Measurements from ENCODE around the gene AMMECR1. TPM values are rescaled to one million over a fixed set of nuclear protein-coding genes. Genes with fewer than 3 reads are reported as not detected.
A peak's percentile ranks its signal among the peaks of the same experiment; 100 is the strongest.

Gene AMMECR1
- total RNA-seq, 1 donor from 2014 or later: 16.1 TPM

DNA sequence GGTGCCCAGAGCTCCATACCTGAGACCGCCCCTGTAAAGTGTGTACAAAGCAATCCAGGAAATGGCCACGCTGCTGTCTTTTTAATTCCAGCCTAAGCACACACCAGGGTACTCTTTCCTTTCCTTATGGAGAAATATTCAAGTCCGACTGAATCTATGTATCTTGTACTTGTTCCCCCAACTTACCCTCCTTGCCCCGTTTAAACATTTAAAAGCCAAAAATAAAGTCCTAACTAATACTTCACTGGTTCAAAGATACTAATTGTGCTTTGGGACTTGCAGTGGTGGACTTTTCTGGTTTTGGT lies 731 bp upstream of the AMMECR1 start:
- Mint-ChIP-seq H3K4me3 (ENCODE audit: unreplicated experiment) (peak overlapping the region; percentile 90), H3K27me3 (ENCODE audit: unreplicated experiment) (peaks cover 4% of the 10 kb centered on the region), H3K27ac (ENCODE audit: unreplicated experiment) (peak overlapping the region; percentile 80), H3K4me1 (ENCODE audit: unreplicated experiment) (peaks cover 19% of the 10 kb centered on the region), H3K9me3 (ENCODE audit: unreplicated experiment) (no peaks in the 10 kb centered on the region), H3K36me3 (ENCODE audit: low read depth, unreplicated experiment) (no peaks in the 10 kb centered on the region)
- TF ChIP-seq, protein P1, sequence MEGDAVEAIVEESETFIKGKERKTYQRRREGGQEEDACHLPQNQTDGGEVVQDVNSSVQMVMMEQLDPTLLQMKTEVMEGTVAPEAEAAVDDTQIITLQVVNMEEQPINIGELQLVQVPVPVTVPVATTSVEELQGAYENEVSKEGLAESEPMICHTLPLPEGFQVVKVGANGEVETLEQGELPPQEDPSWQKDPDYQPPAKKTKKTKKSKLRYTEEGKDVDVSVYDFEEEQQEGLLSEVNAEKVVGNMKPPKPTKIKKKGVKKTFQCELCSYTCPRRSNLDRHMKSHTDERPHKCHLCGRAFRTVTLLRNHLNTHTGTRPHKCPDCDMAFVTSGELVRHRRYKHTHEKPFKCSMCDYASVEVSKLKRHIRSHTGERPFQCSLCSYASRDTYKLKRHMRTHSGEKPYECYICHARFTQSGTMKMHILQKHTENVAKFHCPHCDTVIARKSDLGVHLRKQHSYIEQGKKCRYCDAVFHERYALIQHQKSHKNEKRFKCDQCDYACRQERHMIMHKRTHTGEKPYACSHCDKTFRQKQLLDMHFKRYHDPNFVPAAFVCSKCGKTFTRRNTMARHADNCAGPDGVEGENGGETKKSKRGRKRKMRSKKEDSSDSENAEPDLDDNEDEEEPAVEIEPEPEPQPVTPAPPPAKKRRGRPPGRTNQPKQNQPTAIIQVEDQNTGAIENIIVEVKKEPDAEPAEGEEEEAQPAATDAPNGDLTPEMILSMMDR (IDR thresholded peaks at IDR 0.05; ENCODE audit: unreplicated experiment): no peak
- DNase-seq (ENCODE audit: low spot score): no peak

DNA sequence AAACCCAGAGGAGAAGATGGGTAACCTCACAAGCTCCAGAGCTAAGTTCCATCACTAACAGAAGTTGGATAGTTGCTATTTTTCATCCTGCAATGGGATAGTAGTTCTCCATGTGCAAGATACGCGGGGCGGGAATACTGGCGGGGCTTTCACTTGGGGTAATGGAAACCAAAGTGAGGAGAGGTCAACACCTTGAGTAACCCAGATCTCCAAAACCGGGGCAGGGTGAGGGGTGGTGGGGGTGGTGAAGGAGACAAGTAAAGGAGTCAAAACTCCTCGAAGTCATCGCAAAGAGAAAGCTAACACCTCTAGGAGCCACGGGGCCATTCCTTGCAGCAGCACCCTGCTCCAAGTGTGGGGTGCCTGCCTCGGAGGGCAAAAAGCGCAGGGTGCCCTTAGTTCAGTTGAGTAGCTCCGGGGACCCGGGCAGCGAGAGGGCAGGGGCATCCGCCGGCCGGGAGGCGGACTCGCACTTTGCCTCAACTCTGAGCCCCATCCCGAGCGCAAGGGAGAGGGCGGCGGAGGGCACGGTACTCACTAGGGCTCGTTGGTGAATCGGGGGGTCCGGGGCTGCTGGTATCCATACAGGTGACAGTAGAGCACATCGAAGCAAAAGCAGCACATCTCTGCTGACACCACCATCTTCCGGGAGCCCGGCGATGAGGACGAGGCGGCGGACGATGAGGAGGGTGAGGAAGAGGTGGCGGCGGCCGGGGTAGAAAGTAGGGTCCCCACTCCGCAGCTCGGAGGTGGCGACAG lies 645 bp downstream of the AMMECR1 start:
- Mint-ChIP-seq H3K27ac (ENCODE audit: unreplicated experiment) (peak overlapping the region; percentile 88), H3K4me3 (ENCODE audit: unreplicated experiment) (peak overlapping the region; percentile 97), H3K9me3 (ENCODE audit: unreplicated experiment) (no peaks in the 10 kb centered on the region), H3K36me3 (ENCODE audit: low read depth, unreplicated experiment) (no peaks in the 10 kb centered on the region), H3K4me1 (ENCODE audit: unreplicated experiment) (peaks cover 20% of the 10 kb centered on the region), H3K27me3 (ENCODE audit: unreplicated experiment) (peaks cover 4% of the 10 kb centered on the region)
- TF ChIP-seq, protein P1 (IDR thresholded peaks at IDR 0.05; ENCODE audit: unreplicated experiment): no peak
- DNase-seq (ENCODE audit: low spot score): peak; percentile 24

DNA sequence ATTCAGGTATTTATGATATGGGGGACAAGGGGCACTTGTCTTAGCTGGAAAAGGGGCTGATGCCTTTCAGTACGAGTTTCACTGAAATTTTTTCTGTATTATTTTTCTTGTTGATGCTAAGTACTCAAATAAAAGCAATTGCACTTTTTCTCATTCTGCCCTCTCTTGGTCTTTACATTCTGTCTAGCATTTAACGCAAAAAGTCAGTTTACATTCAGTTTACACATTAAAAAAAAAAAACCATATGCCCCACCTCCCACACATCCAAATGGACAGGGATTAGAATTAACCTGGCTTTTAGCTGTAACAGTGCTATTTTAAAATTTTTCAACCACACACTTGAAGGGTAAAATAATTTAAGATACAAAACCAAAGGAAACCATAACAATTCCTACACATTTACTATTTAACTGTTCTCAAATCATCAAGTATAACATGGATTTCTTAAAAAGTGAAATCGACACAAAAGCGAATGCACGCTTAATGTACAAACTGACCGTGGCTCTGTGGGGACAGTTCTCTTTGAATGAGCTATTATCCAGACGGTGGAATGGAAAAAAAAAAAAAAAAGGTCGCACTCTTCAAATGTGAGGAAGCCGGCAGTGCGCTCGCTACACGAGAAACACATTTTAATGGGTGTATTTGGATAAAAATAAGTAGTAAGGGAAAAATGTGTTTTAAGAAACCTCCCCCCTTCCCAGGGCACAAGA lies 1.4 kb downstream of the AMMECR1 start:
- no peak for DNase-seq (ENCODE audit: low spot score)
- Mint-ChIP-seq H3K36me3 (ENCODE audit: low read depth, unreplicated experiment) (no peaks in the 10 kb centered on the region), H3K4me1 (ENCODE audit: unreplicated experiment) (peaks cover 20% of the 10 kb centered on the region), H3K27me3 (ENCODE audit: unreplicated experiment) (peaks cover 4% of the 10 kb centered on the region), H3K27ac (ENCODE audit: unreplicated experiment) (peak overlapping the region; percentile 88), H3K9me3 (ENCODE audit: unreplicated experiment) (no peaks in the 10 kb centered on the region), H3K4me3 (ENCODE audit: unreplicated experiment) (peak overlapping the region; percentile 97)
- TF ChIP-seq, protein P1 (IDR thresholded peaks at IDR 0.05; ENCODE audit: unreplicated experiment): no peak

DNA sequence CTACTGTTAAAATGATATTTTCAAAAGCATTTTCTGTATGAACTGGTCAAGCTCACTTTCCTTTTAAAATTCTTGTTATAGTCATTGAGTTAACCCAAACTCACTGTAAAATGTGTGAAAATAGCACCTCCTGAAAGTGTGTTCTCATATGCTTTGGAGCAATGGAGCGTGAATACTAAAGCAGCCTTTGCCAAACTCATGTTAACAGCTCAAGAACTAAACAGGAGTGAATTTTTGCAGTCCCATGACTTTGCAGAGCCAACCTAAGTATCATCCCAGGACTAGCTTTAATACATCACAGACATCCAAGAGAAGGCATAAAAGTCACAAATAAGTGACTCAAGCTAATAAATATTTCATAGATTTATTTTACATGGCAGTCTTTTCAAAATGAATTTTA lies 2.3 kb downstream of the AMMECR1 start:
- H3K27ac Mint-ChIP-seq (ENCODE audit: unreplicated experiment): no peak overlapping the region
- TF ChIP-seq, protein P1 (IDR thresholded peaks at IDR 0.05; ENCODE audit: unreplicated experiment): no peak
- H3K4me1 Mint-ChIP-seq (ENCODE audit: unreplicated experiment): peaks cover 17% of the 10 kb centered on the region
- H3K4me3 Mint-ChIP-seq (ENCODE audit: unreplicated experiment): no peak overlapping the region
- DNase-seq (ENCODE audit: low spot score): no peak
- H3K9me3 Mint-ChIP-seq (ENCODE audit: unreplicated experiment): no peaks in the 10 kb centered on the region
- H3K27me3 Mint-ChIP-seq (ENCODE audit: unreplicated experiment): peaks cover 4% of the 10 kb centered on the region
- no peaks in the 10 kb centered on the region for H3K36me3 Mint-ChIP-seq (ENCODE audit: low read depth, unreplicated experiment)
